RWPE2 (cell line): Measurements from ENCODE around the gene FAM193B.
A peak's percentile ranks its signal among the peaks of the same experiment; 100 is the strongest.
"Not testable (repeated sequence)": the region's sequence is repeated elsewhere in the genome, so short reads cannot be mapped to it uniquely, and the experiment has no call there.

Experiments
- ATAC-seq: fragments of 200-7000 bp; cut with Tn5 transposase; 3 replicates; pipeline ENCODE4 v1.9.1; 2021; ENCODE audit warnings: low read depth
- DNase-seq: peaks from one replicate; pipeline ENCODE4 v3.0.0-alpha.2; 2020; ENCODE audit warnings: low spot score
- H3K27ac ChIP-seq: fragments of 450-650 bp; 2 replicates; pipeline ENCODE4 v1.5.1; 2017; ENCODE audit warnings: mild to moderate bottlenecking; ENCODE audit not compliant: poor library complexity, severe bottlenecking
- H3K27me3 ChIP-seq: fragments of 250-450 bp; sonication (Bioruptor Pico); 2 replicates; pipeline ENCODE4 v1.5.1; 2021; ENCODE audit warnings: mild to moderate bottlenecking, moderate library complexity; ENCODE audit not compliant: insufficient read depth, poor library complexity, severe bottlenecking
- H3K36me3 ChIP-seq: fragments of 250-450 bp; sonication (Bioruptor Pico); 2 replicates; pipeline ENCODE4 v1.5.1; 2020; ENCODE audit warnings: low read depth, mild to moderate bottlenecking, moderate library complexity
- H3K4me1 ChIP-seq: fragments of 250-450 bp; sonication (Bioruptor Pico); 2 replicates; pipeline ENCODE4 v1.5.1; 2021; ENCODE audit warnings: mild to moderate bottlenecking, moderate library complexity; ENCODE audit not compliant: insufficient read depth, poor library complexity, severe bottlenecking
- H3K4me3 ChIP-seq: fragments of 250-450 bp; sonication (Bioruptor Pico); 2 replicates; pipeline ENCODE4 v1.5.1; 2021; ENCODE audit warnings: mild to moderate bottlenecking, moderate library complexity; ENCODE audit not compliant: severe bottlenecking
- H3K9me3 ChIP-seq: fragments of 250-450 bp; sonication (Bioruptor Pico); 2 replicates; pipeline ENCODE4 v1.5.1; 2021; ENCODE audit warnings: mild to moderate bottlenecking, moderate library complexity; ENCODE audit not compliant: severe bottlenecking
- CTCF ChIP-seq: fragments of 450-650 bp; IDR thresholded peaks from one replicate; pipeline ENCODE4 v1.5.1; 2017; ENCODE audit warnings: mild to moderate bottlenecking, moderate library complexity; ENCODE audit not compliant: poor library complexity, severe bottlenecking

Gene FAM193B

GRCh38 chr5:177489119-177489716 lies 65.1 kb downstream of the FAM193B start:
- Histone ChIP-seq H3K27ac (no peak overlapping the region), H3K9me3 (no peaks in the 10 kb centered on the region), H3K27me3 (no peaks in the 10 kb centered on the region), H3K36me3 (peaks cover 82% of the 10 kb centered on the region), H3K4me1 (peaks cover 8% of the 10 kb centered on the region), H3K4me3 (no peak overlapping the region)
- no peak for TF ChIP-seq CTCF
- DNase-seq = no peak
- ATAC-seq = no peak

GRCh38 chr5:177487975-177488374 lies 66.4 kb downstream of the FAM193B start:
- Histone ChIP-seq H3K36me3 (peaks cover 80% of the 10 kb centered on the region), H3K4me1 (no peaks in the 10 kb centered on the region), H3K27me3 (no peaks in the 10 kb centered on the region), H3K4me3 (no peak overlapping the region), H3K9me3 (no peaks in the 10 kb centered on the region), H3K27ac (no peak overlapping the region)
- TF ChIP-seq CTCF = peak; percentile 15
- ATAC-seq = no peak
- no peak for DNase-seq

- TF ChIP-seq CTCF = no peak
- Histone ChIP-seq H3K27me3 (no peaks in the 10 kb centered on the region), H3K4me3 (no peak overlapping the region), H3K27ac (no peak overlapping the region), H3K9me3 (no peaks in the 10 kb centered on the region), H3K4me1 (no peaks in the 10 kb centered on the region), H3K36me3 (peaks cover 72% of the 10 kb centered on the region)
- DNase-seq = no peak
- ATAC-seq = no peak
Observed at GRCh38 chr5:177487144-177487543, 67.2 kb downstream of the FAM193B start.

GRCh38 chr5:177486256-177486655 lies 68.1 kb downstream of the FAM193B start:
- no peaks in the 10 kb centered on the region for H3K27me3 ChIP-seq
- ATAC-seq (no peak), DNase-seq (no peak)
- H3K4me1 ChIP-seq = no peaks in the 10 kb centered on the region
- TF ChIP-seq CTCF = no peak
- H3K27ac ChIP-seq = no peak overlapping the region
- H3K4me3 ChIP-seq = no peak overlapping the region
- H3K36me3 ChIP-seq = peaks cover 68% of the 10 kb centered on the region
- H3K9me3 ChIP-seq = no peaks in the 10 kb centered on the region

GRCh38 chr5:177485753-177486152 lies 68.6 kb downstream of the FAM193B start:
- not testable (repeated sequence) for H3K4me1 ChIP-seq, H3K27ac ChIP-seq, H3K27me3 ChIP-seq, DNase-seq, H3K4me3 ChIP-seq, ATAC-seq, H3K9me3 ChIP-seq
- H3K36me3 ChIP-seq = peaks cover 63% of the 10 kb centered on the region
